H9 (cell line): ENCODE data around the gene PHAF1. TPM values are rescaled to one million over a fixed set of nuclear protein-coding genes. Genes with fewer than 3 reads are reported as not detected.

Experiments
- DNase-seq: peaks from one replicate; pipeline ENCODE4 v3.0.0-alpha.2; 2017
- H2AFZ ChIP-seq: one replicate; pipeline ENCODE4 v1.6.1; 2013; ENCODE audit warnings: mild to moderate bottlenecking, low read length, control low read depth, moderate library complexity
- H2AK5ac ChIP-seq: 2 replicates; pipeline ENCODE4 v1.6.1; 2013; ENCODE audit warnings: low read length, control low read depth, mixed read lengths; ENCODE audit not compliant: insufficient read length
- H2BK120ac ChIP-seq: one replicate; pipeline ENCODE4 v1.6.1; 2013; ENCODE audit warnings: low read depth, mild to moderate bottlenecking, low read length, control low read depth, inconsistent platforms; ENCODE audit not compliant: poor library complexity, severe bottlenecking
- H2BK12ac ChIP-seq: 2 replicates; pipeline ENCODE4 v1.6.1; 2013; ENCODE audit warnings: low read length, control low read depth, mixed read lengths, low read depth; ENCODE audit not compliant: insufficient read length
- H2BK15ac ChIP-seq: 2 replicates; pipeline ENCODE4 v1.6.1; 2013; ENCODE audit warnings: low read depth, low read length, control low read depth
- H2BK20ac ChIP-seq: one replicate; pipeline ENCODE4 v1.6.1; 2013; ENCODE audit warnings: low read depth, mild to moderate bottlenecking, low read length, control low read depth, inconsistent platforms; ENCODE audit not compliant: poor library complexity, severe bottlenecking
- H2BK5ac ChIP-seq: 2 replicates; pipeline ENCODE4 v1.6.1; 2013; ENCODE audit warnings: low read length, control low read depth, mixed read lengths; ENCODE audit not compliant: insufficient read length
- H3K14ac ChIP-seq: 2 replicates; pipeline ENCODE4 v1.6.1; 2013; ENCODE audit warnings: low read length, control low read depth; ENCODE audit not compliant: insufficient read depth
- H3K18ac ChIP-seq: 2 replicates; pipeline ENCODE4 v1.6.1; 2013; ENCODE audit warnings: low read depth, mild to moderate bottlenecking, mixed read lengths, low read length, control low read depth; ENCODE audit not compliant: insufficient read length
- H3K23ac ChIP-seq: 2 replicates; pipeline ENCODE4 v1.6.1; 2013; ENCODE audit warnings: low read length, control low read depth, mixed read lengths, low read depth; ENCODE audit not compliant: insufficient read length
- H3K23me2 ChIP-seq: 2 replicates; pipeline ENCODE4 v1.6.1; 2013; ENCODE audit warnings: low read depth, mild to moderate bottlenecking, mixed read lengths, low read length, control low read depth; ENCODE audit not compliant: insufficient read length, poor library complexity, severe bottlenecking
- H3K27ac ChIP-seq: 2 replicates; pipeline ENCODE4 v1.5.1; 2013; ENCODE audit warnings: low read length, control low read depth, mixed read lengths, low read depth; ENCODE audit not compliant: insufficient read length
- H3K27me3 ChIP-seq: 2 replicates; pipeline ENCODE4 v1.6.1; 2013; ENCODE audit warnings: low read length, control low read depth, inconsistent platforms; ENCODE audit not compliant: insufficient read depth
- H3K4ac ChIP-seq: 2 replicates; pipeline ENCODE4 v1.6.1; 2013; ENCODE audit warnings: low read depth, mild to moderate bottlenecking, control low read depth, inconsistent platforms, low read length, moderate library complexity
- H3K4me1 ChIP-seq: 2 replicates; pipeline ENCODE4 v1.6.1; 2013; ENCODE audit warnings: low read length, control low read depth, inconsistent platforms; ENCODE audit not compliant: insufficient read depth
- H3K4me2 ChIP-seq: 2 replicates; pipeline ENCODE4 v1.6.1; 2013; ENCODE audit warnings: low read length, control low read depth, mixed read lengths; ENCODE audit not compliant: insufficient read length, insufficient read depth
- H3K56ac ChIP-seq: 2 replicates; pipeline ENCODE4 v1.6.1; 2013; ENCODE audit warnings: low read depth, mild to moderate bottlenecking, mixed read lengths, low read length, control low read depth; ENCODE audit not compliant: insufficient read length
- H3K79me1 ChIP-seq: 2 replicates; pipeline ENCODE4 v1.6.1; 2013; ENCODE audit warnings: low read depth, mild to moderate bottlenecking, moderate library complexity, low read length, control low read depth, inconsistent platforms; ENCODE audit not compliant: insufficient read depth, poor library complexity, severe bottlenecking
- H3K79me2 ChIP-seq: 2 replicates; pipeline ENCODE4 v1.6.1; 2013; ENCODE audit warnings: low read length, control low read depth, inconsistent platforms; ENCODE audit not compliant: insufficient read depth
- H3K9ac ChIP-seq: 2 replicates; pipeline ENCODE4 v1.6.1; 2013; ENCODE audit warnings: low read length, control low read depth, mixed read lengths; ENCODE audit not compliant: insufficient read length; ENCODE audit errors: extremely low read depth
- H3K9me3 ChIP-seq: one replicate; pipeline ENCODE4 v1.6.1; 2013; ENCODE audit warnings: low read depth, low read length, inconsistent platforms; ENCODE audit not compliant: control insufficient read depth
- H3T11ph ChIP-seq: one replicate; pipeline ENCODE4 v1.6.1; 2013; ENCODE audit warnings: mild to moderate bottlenecking, low read length, control low read depth, inconsistent platforms
- H4K20me1 ChIP-seq: one replicate; pipeline ENCODE4 v1.6.1; 2013; ENCODE audit not compliant: control insufficient read depth, insufficient read length, insufficient read depth
- H4K5ac ChIP-seq: 2 replicates; pipeline ENCODE4 v1.6.1; 2013; ENCODE audit warnings: low read depth, mild to moderate bottlenecking, mixed read lengths, low read length, control low read depth; ENCODE audit not compliant: insufficient read length
- H4K8ac ChIP-seq: replicated peaks from 2 replicates; pipeline ENCODE4 v1.6.1; 2013; ENCODE audit warnings: low read length, control low read depth, mixed read lengths, low read depth; ENCODE audit not compliant: insufficient read length
- H4K91ac ChIP-seq: 2 replicates; pipeline ENCODE4 v1.6.1; 2013; ENCODE audit warnings: low read depth, mild to moderate bottlenecking, moderate library complexity, mixed read lengths, low read length, control low read depth; ENCODE audit not compliant: insufficient read length
- H3K27ac Mint-ChIP-seq, 3 experiments: 2 replicates in 2 of 3; 3 replicates in 1 of 3; pipeline ENCODE4 v1.8.0; 2020 to 2021; ENCODE audit warnings: mixed read lengths in 3 of 3, mild to moderate bottlenecking in 1 of 3, moderate library complexity in 1 of 3
- H3K27me3 Mint-ChIP-seq: 2 replicates; pipeline ENCODE4 v1.8.0; 2021; ENCODE audit warnings: low read depth, mild to moderate bottlenecking, moderate library complexity, mixed read lengths
- H3K36me3 Mint-ChIP-seq, 3 experiments: 2 replicates in 2 of 3; 3 replicates in 1 of 3; pipeline ENCODE4 v1.8.0; 2020 to 2021; ENCODE audit warnings: low read depth in 3 of 3, mixed read lengths in 3 of 3; ENCODE audit not compliant: insufficient read depth in 1 of 3
- H3K4me1 Mint-ChIP-seq, 2 experiments: 2 replicates each; pipeline ENCODE4 v1.8.0; 2020; ENCODE audit warnings: mixed read lengths in 2 of 2
- H3K4me3 Mint-ChIP-seq, 2 experiments: 2 replicates in 1 of 2; 3 replicates in 1 of 2; pipeline ENCODE4 v1.8.0; 2020 to 2021; ENCODE audit warnings: mild to moderate bottlenecking in 2 of 2, mixed read lengths in 2 of 2, moderate library complexity in 1 of 2
- H3K9me3 Mint-ChIP-seq, 2 experiments: 2 replicates in 1 of 2; 3 replicates in 1 of 2; pipeline ENCODE4 v1.8.0; 2020; ENCODE audit warnings: mild to moderate bottlenecking in 2 of 2, mixed read lengths in 2 of 2, moderate library complexity in 1 of 2
- WGBS: extraction: QIAGEN DNeasy Blood & Tissue Kit; methylation state at CpG from one replicate; pipeline ENCODE4 v1.1.7; 2013; ENCODE audit warnings: missing lambda C conversion rate, low lambda C conversion rate, mixed read lengths; ENCODE audit not compliant: insufficient read length; ENCODE audit errors: extremely low coverage; 5-methylcytosine and 5-hydroxymethylcytosine counted together
- total RNA-seq: library from RNA; stranded (reverse); gene quantifications from 2 replicates; pipeline ENCODE4 v1.2.1, GENCODE V29; 2021
- TF ChIP-seq, protein P1 (sequence below): fragments of 200-600 bp; sonication (generic); conservative IDR thresholded peaks from 3 replicates; pipeline ENCODE4 v1.8.0; 2021; ENCODE audit warnings: antibody characterized with exemption, mild to moderate bottlenecking

PHAF1 gene
- total RNA-seq, 1 experiment from 2014 or later, result 18.8 TPM

DNA sequence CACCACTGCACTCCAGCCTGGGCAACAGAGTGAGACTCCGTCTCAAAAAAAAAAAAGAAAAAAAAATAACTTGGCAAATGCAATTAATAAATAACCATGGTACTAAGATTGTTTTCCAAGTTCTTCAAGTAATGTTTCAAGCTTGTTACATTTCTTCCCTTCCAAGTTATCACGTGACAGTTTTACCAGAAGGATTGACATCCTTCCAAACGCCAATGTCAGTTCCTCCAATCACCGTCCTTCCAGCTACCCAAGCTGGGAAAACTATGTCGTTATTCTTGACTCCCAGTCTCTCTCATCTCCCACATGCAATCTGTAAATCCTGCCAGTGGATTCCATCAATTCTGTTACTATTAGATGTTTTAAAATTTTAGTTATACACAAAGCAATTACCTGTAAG is 3.9 kb upstream of the PHAF1 start:
- no peak overlapping the region for H4K5ac ChIP-seq
- H2BK12ac ChIP-seq, result no peak overlapping the region
- H2BK20ac ChIP-seq, result no peak overlapping the region
- H3K79me1 ChIP-seq, result no peaks in the 10 kb centered on the region
- DNase-seq, result no peak
- H3K4me2 ChIP-seq, result no peak overlapping the region
- peaks cover 11 to 17% of the 10 kb centered on the region in 2 experiments for H3K4me1 Mint-ChIP-seq
- H4K20me1 ChIP-seq, result no peaks in the 10 kb centered on the region
- no peak overlapping the region for H3T11ph ChIP-seq
- H3K4me3 Mint-ChIP-seq, result no peak overlapping the region
- TF ChIP-seq, protein P1, sequence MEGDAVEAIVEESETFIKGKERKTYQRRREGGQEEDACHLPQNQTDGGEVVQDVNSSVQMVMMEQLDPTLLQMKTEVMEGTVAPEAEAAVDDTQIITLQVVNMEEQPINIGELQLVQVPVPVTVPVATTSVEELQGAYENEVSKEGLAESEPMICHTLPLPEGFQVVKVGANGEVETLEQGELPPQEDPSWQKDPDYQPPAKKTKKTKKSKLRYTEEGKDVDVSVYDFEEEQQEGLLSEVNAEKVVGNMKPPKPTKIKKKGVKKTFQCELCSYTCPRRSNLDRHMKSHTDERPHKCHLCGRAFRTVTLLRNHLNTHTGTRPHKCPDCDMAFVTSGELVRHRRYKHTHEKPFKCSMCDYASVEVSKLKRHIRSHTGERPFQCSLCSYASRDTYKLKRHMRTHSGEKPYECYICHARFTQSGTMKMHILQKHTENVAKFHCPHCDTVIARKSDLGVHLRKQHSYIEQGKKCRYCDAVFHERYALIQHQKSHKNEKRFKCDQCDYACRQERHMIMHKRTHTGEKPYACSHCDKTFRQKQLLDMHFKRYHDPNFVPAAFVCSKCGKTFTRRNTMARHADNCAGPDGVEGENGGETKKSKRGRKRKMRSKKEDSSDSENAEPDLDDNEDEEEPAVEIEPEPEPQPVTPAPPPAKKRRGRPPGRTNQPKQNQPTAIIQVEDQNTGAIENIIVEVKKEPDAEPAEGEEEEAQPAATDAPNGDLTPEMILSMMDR, result no peak
- no peaks in the 10 kb centered on the region for H3K4me1 ChIP-seq
- no peak overlapping the region for H4K91ac ChIP-seq
- no peak overlapping the region for H3K27ac Mint-ChIP-seq
- no peak overlapping the region for H4K8ac ChIP-seq
- no peaks in the 10 kb centered on the region; a peak in 1 of 5 replicates for H3K9me3 Mint-ChIP-seq
- no peak overlapping the region for H2BK15ac ChIP-seq
- no peak overlapping the region for H3K23ac ChIP-seq
- no peaks in the 10 kb centered on the region for H3K9me3 ChIP-seq
- no peak overlapping the region for H3K18ac ChIP-seq
- WGBS, result no CpG with 5 or more reads among the region's 5 CpGs
- peaks cover 0 to 5% (median 0%) of the 10 kb centered on the region in 3 experiments; a peak in 2 of 7 replicates for H3K36me3 Mint-ChIP-seq
- H2AK5ac ChIP-seq, result no peak overlapping the region
- H2BK120ac ChIP-seq, result no peak overlapping the region
- no peak overlapping the region for H3K9ac ChIP-seq
- no peak overlapping the region for H3K14ac ChIP-seq
- no peak overlapping the region for H2AFZ ChIP-seq
- H3K4ac ChIP-seq, result no peak overlapping the region
- H3K23me2 ChIP-seq, result peaks cover 9% of the 10 kb centered on the region
- peaks cover 3% of the 10 kb centered on the region; the same call in 1 of the 2 replicates for H3K79me2 ChIP-seq
- H3K27me3 ChIP-seq, result no peaks in the 10 kb centered on the region
- no peak overlapping the region for H3K56ac ChIP-seq
- H3K27ac ChIP-seq, result no peak overlapping the region
- H2BK5ac ChIP-seq, result no peak overlapping the region
- peaks cover 1% of the 10 kb centered on the region for H3K27me3 Mint-ChIP-seq
